Activated B cell treated with CpG ODN at 0.5 μM for 24 hours (primary cell): Measurements from ENCODE around the gene KCTD19. TPM values are rescaled to one million over a fixed set of nuclear protein-coding genes. Genes with fewer than 3 reads are reported as not detected.

Experiments
- ATAC-seq: fragments of 200-7000 bp; cut with Tn5 transposase; one replicate; pipeline ENCODE4 v1.10.0; 2021; ENCODE audit warnings: low read depth, mild to moderate bottlenecking, moderate library complexity
- CTCF ChIA-PET: fragments of 350-600 bp; sonication (Branson Sonifier 250); formaldehyde crosslinking; loops from one replicate; lab custom pipeline; 2021; ENCODE audit warnings: antibody characterized with exemption; lab: Charles Lee
- POLR2A ChIA-PET: fragments of 350-600 bp; sonication (Branson Sonifier 250); formaldehyde crosslinking; loops from one replicate; lab custom pipeline; 2021; ENCODE audit warnings: antibody characterized with exemption; lab: Charles Lee
- DNase-seq: peaks from one replicate; pipeline ENCODE4 v3.0.0; 2022
- H3K27ac Mint-ChIP-seq: one replicate; pipeline ENCODE4 v1.8.0; 2020; ENCODE audit warnings: mixed read lengths
- H3K27me3 Mint-ChIP-seq: one replicate; pipeline ENCODE4 v1.8.0; 2021; ENCODE audit warnings: mixed read lengths
- H3K36me3 Mint-ChIP-seq: one replicate; pipeline ENCODE4 v1.8.0; 2021; ENCODE audit warnings: low read depth, mixed read lengths
- H3K4me1 Mint-ChIP-seq: one replicate; pipeline ENCODE4 v1.8.0; 2021; ENCODE audit warnings: mixed read lengths
- H3K4me3 Mint-ChIP-seq: one replicate; pipeline ENCODE4 v1.8.0; 2020; ENCODE audit warnings: mild to moderate bottlenecking, mixed read lengths
- H3K9me3 Mint-ChIP-seq: one replicate; pipeline ENCODE4 v1.8.0; 2020; ENCODE audit warnings: mixed read lengths
- intact Hi-C: fragments of 100-400 bp; cut with micrococcal nuclease; formaldehyde crosslinking; loops from one replicate; pipeline ENCODE4 v1.15.1; 2024
- total RNA-seq: library from RNA; stranded (reverse); gene quantifications from 2 replicates; pipeline ENCODE4 v1.2.3, GENCODE V29; 2022
- TF ChIP-seq, protein P1 (sequence below): fragments of 200-600 bp; IDR thresholded peaks from one replicate; pipeline ENCODE4 v1.8.0; 2022; ENCODE audit warnings: antibody characterized with exemption, mild to moderate bottlenecking

KCTD19 gene
- total RNA-seq, 1 donor from 2014 or later = not detected

DNA sequence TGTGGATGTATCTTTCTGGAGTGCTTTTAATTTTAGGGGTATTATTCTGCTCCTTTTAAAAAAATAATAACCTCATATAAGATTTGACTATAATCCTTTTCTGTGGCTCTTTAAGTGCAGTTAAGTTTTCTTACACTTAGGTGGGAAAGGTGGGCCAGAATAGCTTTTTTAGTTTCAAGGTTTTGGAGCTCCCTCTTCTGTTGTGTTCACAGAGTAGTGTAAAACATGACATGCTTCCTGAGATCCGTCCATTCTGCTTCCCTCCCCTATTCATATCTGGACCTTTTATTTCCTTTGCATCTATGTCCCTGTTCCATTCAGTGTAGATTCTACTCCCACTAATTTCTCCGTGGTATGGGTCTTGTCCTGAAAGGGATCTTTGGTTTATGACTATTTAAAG lies 12.9 kb upstream of the KCTD19 start:
- ATAC-seq = no peak
- CTCF ChIA-PET = interaction anchor here (1.4 kb wide), 1 partner anchor 79 kb away, joined by 7 read pairs; no protein-coding TSS in a partner anchor
- Mint-ChIP-seq H3K36me3 (no peaks in the 10 kb centered on the region), H3K4me3 (no peak overlapping the region), H3K27me3 (peaks cover 3% of the 10 kb centered on the region), H3K9me3 (peaks cover 9% of the 10 kb centered on the region), H3K4me1 (no peaks in the 10 kb centered on the region), H3K27ac (no peak overlapping the region)
- intact Hi-C loops = no loop called here
- no peak for DNase-seq
- POLR2A ChIA-PET = no interaction called here
- TF ChIP-seq, protein P1, sequence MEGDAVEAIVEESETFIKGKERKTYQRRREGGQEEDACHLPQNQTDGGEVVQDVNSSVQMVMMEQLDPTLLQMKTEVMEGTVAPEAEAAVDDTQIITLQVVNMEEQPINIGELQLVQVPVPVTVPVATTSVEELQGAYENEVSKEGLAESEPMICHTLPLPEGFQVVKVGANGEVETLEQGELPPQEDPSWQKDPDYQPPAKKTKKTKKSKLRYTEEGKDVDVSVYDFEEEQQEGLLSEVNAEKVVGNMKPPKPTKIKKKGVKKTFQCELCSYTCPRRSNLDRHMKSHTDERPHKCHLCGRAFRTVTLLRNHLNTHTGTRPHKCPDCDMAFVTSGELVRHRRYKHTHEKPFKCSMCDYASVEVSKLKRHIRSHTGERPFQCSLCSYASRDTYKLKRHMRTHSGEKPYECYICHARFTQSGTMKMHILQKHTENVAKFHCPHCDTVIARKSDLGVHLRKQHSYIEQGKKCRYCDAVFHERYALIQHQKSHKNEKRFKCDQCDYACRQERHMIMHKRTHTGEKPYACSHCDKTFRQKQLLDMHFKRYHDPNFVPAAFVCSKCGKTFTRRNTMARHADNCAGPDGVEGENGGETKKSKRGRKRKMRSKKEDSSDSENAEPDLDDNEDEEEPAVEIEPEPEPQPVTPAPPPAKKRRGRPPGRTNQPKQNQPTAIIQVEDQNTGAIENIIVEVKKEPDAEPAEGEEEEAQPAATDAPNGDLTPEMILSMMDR = no peak

DNA sequence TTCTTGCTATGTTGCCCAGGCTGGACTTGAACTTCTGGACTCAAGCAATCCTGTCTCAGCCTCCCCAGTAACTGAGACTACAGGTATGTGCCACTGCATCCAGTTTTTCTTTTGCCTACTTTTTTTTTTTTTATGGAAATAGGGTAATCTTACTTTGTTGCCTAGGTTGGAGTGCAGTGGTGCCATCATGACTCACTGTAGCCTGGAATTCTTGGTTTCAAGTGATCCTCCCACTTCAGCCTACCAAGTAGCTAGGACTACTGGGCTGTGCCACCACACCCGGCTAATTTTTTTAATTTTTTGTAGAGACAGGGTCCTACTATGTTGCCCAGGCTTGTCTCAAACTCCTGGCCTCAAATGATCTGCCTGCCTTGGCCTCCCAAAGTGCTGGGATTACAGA lies 10.1 kb upstream of the KCTD19 start:
- no peak for ATAC-seq
- CTCF ChIA-PET = no interaction called here
- POLR2A ChIA-PET = no interaction called here
- H3K4me1 Mint-ChIP-seq = no peaks in the 10 kb centered on the region
- H3K9me3 Mint-ChIP-seq = peaks cover 9% of the 10 kb centered on the region
- H3K4me3 Mint-ChIP-seq = no peak overlapping the region
- TF ChIP-seq, protein P1 = no peak
- H3K27me3 Mint-ChIP-seq = peaks cover 5% of the 10 kb centered on the region
- no peak overlapping the region for H3K27ac Mint-ChIP-seq
- intact Hi-C loops = no loop called here
- DNase-seq = no peak
- no peaks in the 10 kb centered on the region for H3K36me3 Mint-ChIP-seq

DNA sequence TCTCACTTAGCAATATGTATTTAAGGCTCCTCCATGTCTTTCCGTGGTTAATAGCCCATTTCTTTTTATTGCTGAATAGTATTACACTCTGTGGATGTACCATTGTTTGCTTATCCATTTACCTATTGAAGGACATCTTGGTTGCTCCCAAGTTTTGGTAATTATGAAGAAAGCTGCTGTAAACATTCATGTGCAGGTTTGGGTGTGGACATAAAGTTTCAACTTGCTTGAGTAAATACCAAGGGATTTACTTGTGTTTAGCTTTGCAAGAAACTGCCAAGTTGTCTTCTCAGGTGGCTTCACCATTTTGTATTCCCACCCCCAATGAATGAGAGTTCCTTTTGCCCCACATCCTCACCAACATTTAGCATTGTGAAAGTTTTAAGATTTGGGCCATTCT lies 9.6 kb upstream of the KCTD19 start:
- ATAC-seq = no peak
- intact Hi-C loops = no loop called here
- DNase-seq = no peak
- Mint-ChIP-seq H3K27ac (no peak overlapping the region), H3K4me3 (no peak overlapping the region), H3K27me3 (peaks cover 5% of the 10 kb centered on the region), H3K36me3 (no peaks in the 10 kb centered on the region), H3K4me1 (no peaks in the 10 kb centered on the region), H3K9me3 (peaks cover 9% of the 10 kb centered on the region)
- TF ChIP-seq, protein P1 = no peak
- ChIA-PET CTCF (no interaction called here), POLR2A (no interaction called here)

DNA sequence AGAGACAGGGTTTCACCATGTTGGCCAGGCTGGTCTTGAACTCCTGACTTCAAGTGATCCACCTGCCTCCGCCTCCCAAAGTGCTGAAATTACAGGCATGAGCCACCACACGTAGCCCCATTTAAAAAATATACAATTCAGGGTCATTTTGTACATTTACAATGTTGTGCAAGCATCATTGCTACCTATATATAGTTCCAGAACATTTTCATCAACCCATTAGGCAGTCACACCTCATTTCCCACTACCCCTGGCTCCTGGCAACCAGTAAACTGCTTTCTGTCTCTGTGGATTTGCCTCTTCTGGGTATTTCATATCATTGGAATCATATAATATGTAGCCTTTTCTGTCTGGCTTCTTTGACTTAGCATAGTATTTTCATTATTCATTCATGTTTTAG lies 6.8 kb upstream of the KCTD19 start:
- Mint-ChIP-seq H3K4me1 (no peaks in the 10 kb centered on the region), H3K27me3 (peaks cover 2% of the 10 kb centered on the region), H3K27ac (no peak overlapping the region), H3K9me3 (peaks cover 9% of the 10 kb centered on the region), H3K4me3 (no peak overlapping the region), H3K36me3 (no peaks in the 10 kb centered on the region)
- TF ChIP-seq, protein P1 = no peak
- DNase-seq = no peak
- CTCF ChIA-PET = no interaction called here
- no peak for ATAC-seq
- POLR2A ChIA-PET = no interaction called here
- intact Hi-C loops = no loop called here

DNA sequence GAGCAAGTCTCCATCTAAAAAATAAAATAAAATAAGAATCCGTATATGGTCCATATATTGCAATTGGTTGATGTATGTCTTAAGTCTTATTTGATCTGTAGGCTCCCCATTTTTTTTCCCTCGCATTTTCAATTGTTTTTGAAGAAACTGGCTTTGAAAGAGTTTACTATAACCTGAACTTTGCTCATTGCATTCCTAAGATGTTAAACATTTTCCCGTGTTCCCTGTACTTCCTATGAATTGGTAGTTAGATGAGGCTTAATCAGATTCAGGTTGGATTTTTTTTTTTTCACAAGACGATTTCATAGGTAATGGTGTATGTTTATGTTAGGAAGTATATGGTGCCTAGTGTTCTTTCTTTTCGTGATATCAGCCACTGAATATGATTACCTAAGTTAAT lies 3.4 kb upstream of the KCTD19 start:
- peaks cover 23% of the 10 kb centered on the region for H3K4me1 Mint-ChIP-seq
- CTCF ChIA-PET = no interaction called here

More for the DNA sequence above, 3.4 kb upstream of the KCTD19 start:
- ATAC-seq (no peak), DNase-seq (no peak)
- POLR2A ChIA-PET = interaction anchor here (0.6 kb wide), 1 partner anchor 148 kb away, joined by 4 read pairs; no protein-coding TSS in a partner anchor
- peaks cover 4% of the 10 kb centered on the region for H3K27me3 Mint-ChIP-seq
- TF ChIP-seq, protein P1 = no peak
- H3K27ac Mint-ChIP-seq = no peak overlapping the region
- H3K36me3 Mint-ChIP-seq = no peaks in the 10 kb centered on the region
- no peak overlapping the region for H3K4me3 Mint-ChIP-seq
- intact Hi-C loops = loop anchor here (5.0 kb wide), 1 partner anchor 53 kb away; the partner anchor contains the start of gene PLEKHG4
- H3K9me3 Mint-ChIP-seq = peaks cover 4% of the 10 kb centered on the region
